ENCODE measurements around the gene UBA1.

- TF ChIP-seq CTCF (IDR thresholded peaks at IDR 0.05) (no peak), POLR2A (IDR thresholded peaks at IDR 0.05) (no peak)
Measured at GRCh38 chrX:47179928-47180255, 13.7 kb upstream of the UBA1 start.
